NCI-H510A (cell line): ENCODE measurements around the gene KATNAL1.
"Not testable (repeated sequence)": the region's sequence is repeated elsewhere in the genome, so short reads cannot be mapped to it uniquely, and the experiment has no call there.

Experiments used
- DNase-seq: peaks from one replicate; lab custom pipeline; 2025; lab: John Stamatoyannopoulos, UW

Gene KATNAL1

DNA sequence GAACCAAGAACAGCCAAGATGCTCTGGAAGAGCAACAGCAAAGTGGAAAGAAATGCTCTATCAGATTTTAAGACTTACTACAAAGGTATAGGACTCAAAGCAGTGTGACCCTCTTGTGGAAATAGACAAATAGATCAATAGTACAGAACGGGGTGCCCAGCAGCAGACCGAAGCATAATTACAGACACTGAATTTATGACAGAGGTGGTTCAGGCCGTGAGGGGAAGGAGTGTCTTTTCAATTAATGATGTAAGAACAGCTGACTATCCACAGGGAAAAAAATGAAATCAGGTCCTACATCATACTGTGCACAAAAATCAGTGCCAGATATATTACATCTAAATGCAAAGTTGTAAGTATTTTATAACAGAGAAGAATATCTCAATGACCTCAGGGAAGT is 95.6 kb downstream of the KATNAL1 start:
- DNase-seq = no peak

- DNase-seq = no peak
Observed at GRCh38 chr13:30204564-30204963, 102.8 kb downstream of the KATNAL1 start.

DNA sequence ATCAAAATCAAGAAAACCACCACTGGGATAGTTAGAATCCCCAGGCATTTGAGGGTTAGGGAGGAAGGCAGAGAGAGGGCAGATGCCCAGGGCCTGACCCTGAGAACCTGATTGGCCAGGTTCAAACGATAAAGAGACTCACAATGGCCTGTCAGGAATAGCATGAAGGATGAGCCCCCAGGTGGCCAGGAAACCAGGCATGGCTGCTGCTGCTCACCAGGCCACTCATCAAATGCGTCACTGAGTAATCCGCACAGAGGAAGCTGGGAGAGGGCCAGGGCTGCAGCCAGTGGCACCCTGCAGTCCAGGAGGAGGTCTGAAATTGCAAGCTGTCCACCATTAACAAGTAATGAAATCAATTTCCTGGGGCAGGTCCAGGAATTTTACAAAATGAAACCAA is 111.3 kb downstream of the KATNAL1 start:
- peak; percentile 55 for DNase-seq

- no peak for DNase-seq
Observed at GRCh38 chr13:30194906-30195305, 112.4 kb downstream of the KATNAL1 start.

- DNase-seq = no peak
Observed at GRCh38 chr13:30193279-30194234, 113.8 kb downstream of the KATNAL1 start.

DNA sequence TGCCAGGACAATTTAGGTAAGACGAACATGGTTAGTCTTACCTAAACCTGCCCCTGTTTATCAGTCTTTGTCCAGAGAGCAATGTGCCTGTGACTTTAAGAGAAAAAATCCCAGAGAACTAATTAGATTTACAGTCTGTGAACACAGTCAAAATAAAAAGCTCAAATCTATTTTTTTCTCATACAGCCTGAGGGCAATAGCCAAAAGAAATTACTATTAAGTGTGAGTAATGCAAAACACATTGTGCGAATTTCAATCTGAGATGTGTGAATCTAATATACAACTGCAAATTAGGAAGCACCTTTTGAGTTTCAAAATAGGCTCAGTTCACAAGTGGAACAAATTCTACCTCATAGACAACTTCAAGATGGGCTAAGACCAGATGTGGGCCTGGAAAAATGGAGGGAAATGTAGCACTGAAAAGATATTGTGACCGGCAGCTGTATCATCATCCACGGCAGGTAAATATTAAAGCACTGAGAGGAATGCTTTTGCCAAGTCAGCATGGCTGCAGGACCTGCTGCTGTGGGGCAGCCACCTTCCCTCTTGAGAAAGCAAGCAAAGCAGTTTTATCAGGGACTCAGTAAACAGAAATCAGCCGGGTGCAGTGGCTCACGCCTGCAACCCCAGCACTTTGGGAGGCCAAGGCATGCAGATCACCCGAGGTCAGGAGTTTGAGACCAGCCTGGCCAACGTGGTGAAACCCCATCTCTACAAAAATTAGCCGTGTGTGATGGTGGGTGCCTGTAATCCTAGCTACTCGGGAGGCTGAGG is 114.8 kb downstream of the KATNAL1 start:
- DNase-seq = peak; percentile 13

DNA sequence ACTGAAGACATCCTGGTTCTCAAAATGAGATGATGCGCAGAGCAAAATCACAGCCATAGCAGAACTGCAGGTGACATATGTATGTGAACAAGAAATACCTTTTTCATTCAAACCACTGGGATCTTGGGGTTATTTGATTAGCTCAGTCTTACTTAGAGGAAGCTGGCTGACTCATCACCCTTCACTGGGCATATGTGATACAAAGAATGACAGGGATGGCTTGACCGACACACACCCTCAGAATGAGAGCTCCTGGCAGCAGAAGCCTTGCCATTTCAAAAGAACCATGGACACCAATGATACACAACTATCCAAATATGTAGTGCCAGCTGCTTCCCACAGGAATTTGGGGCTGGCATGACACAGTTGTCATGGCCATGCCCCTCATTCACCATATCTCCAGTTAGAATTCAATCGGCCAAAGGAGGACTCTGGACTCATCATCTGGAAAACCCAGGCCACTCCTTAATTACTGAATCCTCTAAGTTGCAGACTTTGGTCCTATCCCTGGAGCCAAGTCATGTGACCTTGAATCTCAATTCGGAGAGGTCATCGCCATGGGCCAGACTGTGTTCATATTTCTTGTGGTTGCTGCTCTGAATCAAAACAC is 115.8 kb downstream of the KATNAL1 start:
- DNase-seq = no peak

- DNase-seq = peak; percentile 43
Observed at GRCh38 chr13:30186634-30187415, 120.5 kb downstream of the KATNAL1 start.

GRCh38 chr13:30181888-30182651 is 125.3 kb downstream of the KATNAL1 start:
- DNase-seq = no peak

DNA sequence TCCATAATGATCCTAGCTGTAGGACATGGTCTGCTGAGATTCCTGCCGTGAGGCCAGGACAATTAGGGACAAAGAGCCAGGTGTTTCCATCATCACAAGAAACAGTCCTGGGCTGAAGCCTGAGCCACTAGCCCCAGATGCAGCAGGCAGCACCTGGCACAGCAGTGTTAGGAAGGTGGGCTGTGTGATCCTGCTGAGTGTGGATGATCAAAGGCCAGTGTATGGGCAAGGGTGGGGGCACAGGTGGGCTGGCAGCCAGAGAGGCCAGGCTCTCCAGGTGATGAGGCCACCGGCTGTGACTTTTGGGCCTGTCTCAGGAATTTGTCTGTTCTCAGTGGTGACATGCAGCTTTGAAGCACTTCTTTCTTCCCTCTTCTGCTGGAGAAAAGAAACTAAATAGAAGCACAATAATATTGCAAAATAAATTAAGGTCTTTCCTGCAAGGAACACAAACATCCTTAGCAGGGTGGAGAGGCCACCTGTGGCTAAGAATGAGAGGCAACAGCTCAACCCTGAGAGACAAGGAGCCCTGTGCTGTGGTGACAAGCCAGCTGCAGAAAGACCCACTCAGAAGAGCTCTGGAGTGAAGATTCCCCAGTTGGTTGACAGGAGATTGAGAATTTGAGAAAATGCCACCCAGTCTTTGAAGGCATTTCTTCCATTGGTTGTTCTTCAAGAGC is 127.6 kb downstream of the KATNAL1 start:
- peak; percentile 39 for DNase-seq

GRCh38 chr13:30178976-30179375 is 128.4 kb downstream of the KATNAL1 start:
- DNase-seq = no peak

DNA sequence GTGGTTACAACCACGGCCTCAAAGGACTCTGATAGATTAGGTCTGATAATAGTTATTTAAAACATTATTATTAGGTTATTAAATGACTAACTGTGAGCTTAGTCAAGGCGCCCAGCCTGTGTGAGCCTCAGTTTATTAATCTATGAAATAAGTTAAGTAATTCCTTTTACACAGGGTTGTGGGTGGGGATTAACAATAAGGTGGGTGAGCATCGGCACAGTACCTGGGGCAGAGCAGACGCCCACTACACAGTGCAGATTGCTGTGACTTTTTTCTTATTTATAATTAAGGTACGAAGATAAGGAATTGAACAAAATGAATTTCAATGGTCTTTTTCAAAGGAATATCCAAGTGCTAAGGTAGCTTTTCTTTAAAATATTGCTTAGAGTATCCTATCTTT is 132.2 kb downstream of the KATNAL1 start:
- no peak for DNase-seq

- DNase-seq = not testable (repeated sequence)
Observed at GRCh38 chr13:30174250-30174649, 133.1 kb downstream of the KATNAL1 start.

GRCh38 chr13:30173303-30173610 is 134.1 kb downstream of the KATNAL1 start:
- no peak for DNase-seq

DNA sequence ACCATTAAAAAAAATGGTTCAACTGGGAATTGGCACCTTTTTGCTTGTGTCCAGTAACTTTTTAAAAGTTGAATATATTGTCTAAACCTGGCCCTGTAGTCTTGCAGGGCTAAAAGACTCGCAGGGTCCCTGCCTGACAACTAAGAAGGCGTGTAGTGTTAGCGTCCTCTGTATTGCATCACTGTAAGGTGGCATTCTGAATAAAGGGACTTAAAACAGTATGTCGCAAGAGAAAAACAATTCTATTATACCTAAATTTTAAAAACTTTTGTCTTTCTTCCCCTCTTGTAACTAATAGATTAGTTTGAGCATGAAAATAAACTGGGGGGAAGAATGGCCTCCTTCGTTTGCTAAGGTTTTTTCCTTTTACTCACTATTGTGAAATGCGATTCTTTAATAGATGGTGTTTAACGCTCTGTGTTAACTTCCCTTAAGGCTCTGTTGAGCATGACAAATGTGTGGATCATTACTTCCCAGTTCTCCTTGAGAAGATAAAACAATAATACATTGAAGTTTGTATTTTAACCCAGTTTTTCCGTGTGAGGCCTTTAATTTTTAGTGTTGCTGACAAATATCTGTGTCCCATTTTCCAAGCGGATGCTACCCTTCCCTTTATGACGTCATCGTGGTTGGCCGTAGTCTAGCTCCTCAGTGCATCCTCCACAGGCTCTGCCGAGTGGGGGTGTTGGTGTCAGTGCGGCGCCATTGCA is 134.6 kb downstream of the KATNAL1 start:
- no peak for DNase-seq

DNA sequence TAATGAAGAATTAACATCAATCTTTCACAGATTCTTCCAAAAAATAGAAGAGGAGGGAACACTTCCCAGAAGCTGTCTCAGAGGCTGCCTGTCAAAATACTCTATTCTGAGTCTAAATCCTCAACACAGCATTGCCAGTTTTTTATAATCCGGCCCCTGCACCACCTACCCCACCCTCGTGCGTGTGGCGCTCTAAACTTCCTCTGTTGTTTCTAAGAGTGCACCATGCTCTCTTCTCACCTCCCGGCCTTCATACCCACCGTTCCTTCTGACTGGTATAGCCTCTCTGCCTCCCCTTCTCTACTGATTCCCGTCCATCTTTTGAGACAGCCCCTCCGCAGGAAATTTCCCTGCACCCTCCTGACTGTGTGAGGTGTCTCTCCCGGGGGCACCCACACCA is 136.8 kb downstream of the KATNAL1 start:
- DNase-seq = no peak

DNA sequence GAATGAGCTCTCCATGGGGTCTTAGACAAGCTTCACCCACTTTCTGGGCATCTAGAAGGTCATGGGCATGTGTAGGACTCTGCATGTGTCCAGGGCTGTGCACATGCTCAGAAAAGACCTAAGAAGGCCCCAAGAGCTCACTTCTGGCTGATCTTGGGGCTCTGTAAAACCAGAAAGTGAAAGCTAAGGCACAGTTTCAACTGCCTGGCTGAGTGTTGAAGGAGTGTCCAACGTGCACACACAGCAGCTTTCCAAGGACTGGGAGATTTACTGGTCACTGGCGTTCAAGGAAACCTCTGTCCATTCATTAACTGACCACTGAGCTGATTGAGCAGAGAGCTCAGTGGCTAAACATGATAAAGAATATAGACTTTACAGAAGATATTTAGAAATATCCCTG is 137.9 kb downstream of the KATNAL1 start:
- no peak for DNase-seq

DNA sequence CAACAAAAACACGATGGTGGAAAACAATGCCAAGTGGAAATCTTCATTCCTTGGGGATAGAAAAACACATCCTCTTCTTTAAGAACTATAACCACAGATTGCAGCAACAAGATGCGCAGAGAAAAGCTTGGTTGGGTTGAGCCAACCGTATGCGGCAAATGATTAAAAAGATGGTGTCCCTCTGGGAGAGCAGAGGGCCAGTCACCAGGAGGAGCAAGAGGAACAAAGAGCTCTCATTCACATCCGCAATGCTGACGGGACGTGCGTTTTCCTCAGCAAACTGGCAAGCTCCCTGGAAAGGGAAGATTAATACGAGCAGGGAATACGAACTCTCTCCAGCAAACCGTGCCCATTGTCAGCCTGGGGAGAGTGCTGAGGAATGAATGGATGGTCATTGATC is 141.6 kb downstream of the KATNAL1 start:
- DNase-seq = no peak

GRCh38 chr13:30165071-30165470 is 142.3 kb downstream of the KATNAL1 start:
- DNase-seq = no peak

GRCh38 chr13:30164146-30164545 is 143.2 kb downstream of the KATNAL1 start:
- DNase-seq = no peak
